Activated B cell treated with CpG ODN at 0.5 μM for 24 hours (primary cell): ENCODE measurements around the gene TBX4. TPM values are rescaled to one million over a fixed set of nuclear protein-coding genes. Genes with fewer than 3 reads are reported as not detected.

Experiments used
- ATAC-seq: fragments of 200-7000 bp; cut with Tn5 transposase; one replicate; pipeline ENCODE4 v1.10.0; 2021; ENCODE audit warnings: low read depth, mild to moderate bottlenecking, moderate library complexity
- CTCF ChIA-PET: fragments of 350-600 bp; sonication (Branson Sonifier 250); formaldehyde crosslinking; loops from one replicate; lab custom pipeline; 2021; ENCODE audit warnings: antibody characterized with exemption; lab: Charles Lee
- POLR2A ChIA-PET: fragments of 350-600 bp; sonication (Branson Sonifier 250); formaldehyde crosslinking; loops from one replicate; lab custom pipeline; 2021; ENCODE audit warnings: antibody characterized with exemption; lab: Charles Lee
- DNase-seq: peaks from one replicate; pipeline ENCODE4 v3.0.0; 2022
- H3K27ac Mint-ChIP-seq: one replicate; pipeline ENCODE4 v1.8.0; 2020; ENCODE audit warnings: mixed read lengths
- H3K27me3 Mint-ChIP-seq: one replicate; pipeline ENCODE4 v1.8.0; 2021; ENCODE audit warnings: mixed read lengths
- H3K36me3 Mint-ChIP-seq: one replicate; pipeline ENCODE4 v1.8.0; 2021; ENCODE audit warnings: low read depth, mixed read lengths
- H3K4me1 Mint-ChIP-seq: one replicate; pipeline ENCODE4 v1.8.0; 2021; ENCODE audit warnings: mixed read lengths
- H3K4me3 Mint-ChIP-seq: one replicate; pipeline ENCODE4 v1.8.0; 2020; ENCODE audit warnings: mild to moderate bottlenecking, mixed read lengths
- H3K9me3 Mint-ChIP-seq: one replicate; pipeline ENCODE4 v1.8.0; 2020; ENCODE audit warnings: mixed read lengths
- intact Hi-C: fragments of 100-400 bp; cut with micrococcal nuclease; formaldehyde crosslinking; loops from one replicate; pipeline ENCODE4 v1.15.1; 2024
- total RNA-seq: library from RNA; stranded (reverse); gene quantifications from 2 replicates; pipeline ENCODE4 v1.2.3, GENCODE V29; 2022
- TF ChIP-seq, protein P1 (sequence below): fragments of 200-600 bp; IDR thresholded peaks from one replicate; pipeline ENCODE4 v1.8.0; 2022; ENCODE audit warnings: antibody characterized with exemption, mild to moderate bottlenecking

Gene TBX4
- total RNA-seq, 1 donor from 2014 or later = not detected

DNA sequence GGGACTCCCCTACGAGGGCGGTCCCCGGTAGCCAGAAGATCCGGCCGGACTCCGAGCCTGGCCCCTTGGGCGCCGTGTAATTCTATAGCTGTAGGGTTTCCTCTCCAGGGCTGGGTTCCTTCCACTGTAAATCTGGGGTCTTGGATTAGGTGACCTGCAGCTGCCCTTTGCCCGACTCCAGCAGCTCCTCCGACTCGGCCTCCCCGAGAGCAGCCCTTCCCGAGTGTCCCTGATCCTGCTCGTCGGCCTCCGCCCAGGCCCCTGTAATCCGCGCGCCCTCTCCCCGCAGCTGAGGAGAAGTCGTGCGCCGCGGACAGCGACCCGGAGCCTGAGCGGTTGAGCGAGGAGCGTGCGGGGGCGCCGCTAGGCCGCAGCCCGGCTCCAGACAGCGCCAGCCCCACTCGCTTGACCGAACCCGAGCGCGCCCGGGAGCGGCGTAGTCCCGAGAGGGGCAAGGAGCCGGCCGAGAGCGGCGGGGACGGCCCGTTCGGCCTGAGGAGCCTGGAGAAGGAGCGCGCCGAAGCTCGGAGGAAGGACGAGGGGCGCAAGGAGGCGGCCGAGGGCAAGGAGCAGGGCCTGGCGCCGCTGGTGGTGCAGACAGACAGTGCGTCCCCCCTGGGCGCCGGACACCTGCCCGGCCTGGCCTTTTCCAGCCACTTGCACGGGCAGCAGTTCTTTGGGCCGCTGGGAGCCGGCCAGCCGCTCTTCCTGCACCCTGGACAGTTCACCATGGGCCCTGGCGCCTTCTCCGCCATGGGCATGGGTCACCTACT is 47.1 kb upstream of the TBX4 start:
- ATAC-seq (no peak), DNase-seq (no peak)
- ChIA-PET CTCF (no interaction called here), POLR2A (no interaction called here)
- peak overlapping the region; percentile 41 for H3K4me3 Mint-ChIP-seq
- TF ChIP-seq, protein P1, sequence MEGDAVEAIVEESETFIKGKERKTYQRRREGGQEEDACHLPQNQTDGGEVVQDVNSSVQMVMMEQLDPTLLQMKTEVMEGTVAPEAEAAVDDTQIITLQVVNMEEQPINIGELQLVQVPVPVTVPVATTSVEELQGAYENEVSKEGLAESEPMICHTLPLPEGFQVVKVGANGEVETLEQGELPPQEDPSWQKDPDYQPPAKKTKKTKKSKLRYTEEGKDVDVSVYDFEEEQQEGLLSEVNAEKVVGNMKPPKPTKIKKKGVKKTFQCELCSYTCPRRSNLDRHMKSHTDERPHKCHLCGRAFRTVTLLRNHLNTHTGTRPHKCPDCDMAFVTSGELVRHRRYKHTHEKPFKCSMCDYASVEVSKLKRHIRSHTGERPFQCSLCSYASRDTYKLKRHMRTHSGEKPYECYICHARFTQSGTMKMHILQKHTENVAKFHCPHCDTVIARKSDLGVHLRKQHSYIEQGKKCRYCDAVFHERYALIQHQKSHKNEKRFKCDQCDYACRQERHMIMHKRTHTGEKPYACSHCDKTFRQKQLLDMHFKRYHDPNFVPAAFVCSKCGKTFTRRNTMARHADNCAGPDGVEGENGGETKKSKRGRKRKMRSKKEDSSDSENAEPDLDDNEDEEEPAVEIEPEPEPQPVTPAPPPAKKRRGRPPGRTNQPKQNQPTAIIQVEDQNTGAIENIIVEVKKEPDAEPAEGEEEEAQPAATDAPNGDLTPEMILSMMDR = no peak
- no peaks in the 10 kb centered on the region for H3K36me3 Mint-ChIP-seq
- H3K27ac Mint-ChIP-seq = no peak overlapping the region
- no peaks in the 10 kb centered on the region for H3K9me3 Mint-ChIP-seq
- peaks cover 59% of the 10 kb centered on the region for H3K27me3 Mint-ChIP-seq
- intact Hi-C loops = loop anchor here (10.0 kb wide), 1 partner anchor 260 kb away; no protein-coding TSS in a partner anchor
- H3K4me1 Mint-ChIP-seq = peaks cover 55% of the 10 kb centered on the region

DNA sequence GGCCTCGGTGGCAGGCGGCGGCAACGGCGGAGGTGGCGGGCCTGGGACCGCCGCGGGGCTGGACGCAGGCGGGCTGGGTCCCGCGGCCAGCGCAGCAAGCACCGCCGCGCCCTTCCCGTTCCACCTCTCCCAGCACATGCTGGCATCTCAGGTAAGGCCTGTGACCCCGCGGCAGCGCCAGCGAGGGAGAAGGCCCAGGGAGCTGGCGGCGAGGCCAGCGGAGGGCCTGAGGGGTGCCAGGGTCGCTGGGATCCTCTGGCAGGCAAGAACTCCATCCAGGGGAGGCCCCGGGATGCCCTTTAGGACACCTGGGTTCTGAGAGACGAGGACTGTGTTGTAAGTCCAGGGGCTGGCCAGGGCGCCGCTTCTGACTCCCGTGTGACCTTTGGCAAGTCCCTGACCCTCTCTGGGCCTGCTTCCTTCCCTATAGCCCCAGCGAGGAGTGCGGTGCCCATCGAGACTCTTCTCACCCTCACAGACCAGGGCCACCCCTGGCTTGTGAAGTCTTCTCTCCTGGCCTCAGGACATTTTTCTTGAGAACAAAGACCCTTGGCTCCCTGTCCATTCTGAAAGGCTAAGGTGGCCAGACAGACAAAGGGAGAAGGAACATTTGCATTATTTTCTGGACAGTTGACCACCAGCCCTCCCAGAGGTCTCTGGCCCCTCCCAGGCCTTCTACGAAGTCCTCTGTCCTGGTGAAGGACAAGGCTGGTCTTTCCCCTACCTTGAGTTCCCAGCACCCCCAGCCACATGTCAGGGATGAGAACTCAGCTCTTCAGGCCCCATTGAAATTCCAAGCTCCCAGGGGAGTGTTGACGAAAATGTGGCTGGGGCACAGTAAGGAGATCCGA is 46.3 kb upstream of the TBX4 start:
- Mint-ChIP-seq H3K27ac (no peak overlapping the region), H3K4me1 (peaks cover 58% of the 10 kb centered on the region), H3K9me3 (no peaks in the 10 kb centered on the region), H3K27me3 (peaks cover 61% of the 10 kb centered on the region), H3K4me3 (no peak overlapping the region), H3K36me3 (no peaks in the 10 kb centered on the region)
- TF ChIP-seq, protein P1 = no peak
- intact Hi-C loops = loop anchor here (10.0 kb wide), 1 partner anchor 261 kb away; no protein-coding TSS in a partner anchor
- DNase-seq = no peak
- POLR2A ChIA-PET = no interaction called here
- CTCF ChIA-PET = no interaction called here
- ATAC-seq = no peak

DNA sequence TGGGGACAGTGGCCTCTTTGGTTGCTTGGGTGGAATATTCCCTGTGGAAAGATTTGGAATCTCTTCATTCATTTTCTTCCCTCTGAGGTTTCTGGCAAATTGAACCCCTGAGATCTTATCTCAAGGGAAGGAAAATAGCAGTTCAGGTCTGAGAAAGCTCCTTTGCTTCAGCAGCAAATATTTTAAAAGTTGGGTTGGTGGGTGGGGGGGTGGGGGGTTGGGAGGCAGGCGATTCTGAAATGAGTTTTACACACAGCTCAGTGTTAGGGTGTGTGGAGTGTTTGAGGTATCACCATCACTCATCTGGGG is 45.7 kb upstream of the TBX4 start:
- H3K27me3 Mint-ChIP-seq = peaks cover 55% of the 10 kb centered on the region
- peaks cover 53% of the 10 kb centered on the region for H3K4me1 Mint-ChIP-seq
- POLR2A ChIA-PET = no interaction called here
- no peak overlapping the region for H3K4me3 Mint-ChIP-seq
- no peak for ATAC-seq
- TF ChIP-seq, protein P1 = no peak
- no peak for DNase-seq
- H3K27ac Mint-ChIP-seq = no peak overlapping the region
- H3K9me3 Mint-ChIP-seq = no peaks in the 10 kb centered on the region
- intact Hi-C loops = loop anchor here (10.0 kb wide), 1 partner anchor 262 kb away; no protein-coding TSS in a partner anchor
- CTCF ChIA-PET = no interaction called here
- no peaks in the 10 kb centered on the region for H3K36me3 Mint-ChIP-seq

DNA sequence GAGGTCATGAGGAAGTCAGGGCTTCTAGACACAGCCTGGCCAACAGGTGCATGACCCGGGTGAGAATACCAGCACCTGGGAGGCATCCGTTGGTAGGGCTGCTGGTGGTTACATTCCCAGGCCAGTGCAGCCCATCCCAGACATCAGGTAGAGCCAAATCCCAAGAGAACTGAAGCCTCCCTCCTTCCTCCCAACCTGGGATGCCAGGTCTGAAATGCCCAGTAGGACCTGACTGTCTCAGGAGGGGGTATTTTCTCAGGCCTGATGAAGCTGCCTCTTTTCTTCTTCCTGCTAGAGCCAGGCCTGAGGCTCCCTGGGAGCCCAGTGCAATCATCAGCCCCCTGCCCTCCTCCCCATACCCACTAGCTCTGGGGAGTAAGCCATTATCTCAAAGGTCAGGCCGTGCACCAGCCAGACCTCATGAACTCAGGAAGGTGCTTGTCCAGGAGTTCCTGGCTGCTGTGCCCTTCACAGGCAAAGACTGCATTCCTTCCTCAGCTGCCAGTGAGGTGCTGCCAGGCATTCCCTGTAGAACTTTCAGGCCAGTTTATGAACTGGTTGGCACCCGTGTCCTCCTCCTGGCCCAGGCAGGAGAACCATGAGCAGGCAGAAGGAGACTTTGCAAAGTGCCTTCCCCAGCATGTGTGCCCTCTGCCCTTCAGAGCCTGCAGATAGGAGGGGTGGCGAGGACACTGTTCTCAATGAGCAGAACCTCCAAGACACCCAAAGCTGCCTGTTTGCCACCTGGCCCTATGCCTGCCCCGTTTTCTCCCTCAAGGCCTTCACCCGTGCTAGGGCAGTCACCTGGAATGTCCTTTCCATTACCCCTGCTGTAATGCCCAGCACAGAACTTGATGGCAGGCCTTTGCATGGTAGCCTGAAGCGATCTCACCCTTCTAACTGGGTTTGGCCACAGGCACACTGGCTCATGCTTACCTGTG is 45.0 kb upstream of the TBX4 start:
- H3K27ac Mint-ChIP-seq = no peak overlapping the region
- H3K9me3 Mint-ChIP-seq = no peaks in the 10 kb centered on the region
- ChIA-PET CTCF (no interaction called here), POLR2A (no interaction called here)
- TF ChIP-seq, protein P1 = no peak
- peaks cover 53% of the 10 kb centered on the region for H3K4me1 Mint-ChIP-seq
- H3K4me3 Mint-ChIP-seq = no peak overlapping the region
- ATAC-seq = no peak
- H3K27me3 Mint-ChIP-seq = peaks cover 53% of the 10 kb centered on the region
- intact Hi-C loops = loop anchor here (10.0 kb wide), 1 partner anchor 262 kb away; no protein-coding TSS in a partner anchor
- no peaks in the 10 kb centered on the region for H3K36me3 Mint-ChIP-seq
- DNase-seq = peak; percentile 12
